ENCODE measurements around the gene BTNL8.

Gene BTNL8

GRCh38 chr5:180910735-180911134 lies 11.8 kb downstream of the BTNL8 start:
- no peaks in the 10 kb centered on the region for H3K27me3 ChIP-seq (ENCODE audit: control insufficient read depth, low read length)

GRCh38 chr5:180914646-180915045 lies 15.7 kb downstream of the BTNL8 start:
- Histone ChIP-seq H3K27ac (ENCODE audit: low read depth, low read length) (no peak overlapping the region), H4K20me1 (ENCODE audit: control insufficient read depth, insufficient read depth, low read depth, low read length) (no peaks in the 10 kb centered on the region), H3K9me2 (replicated peaks; ENCODE audit: control insufficient read depth, low read length) (no peaks in the 10 kb centered on the region), H3K36me3 (ENCODE audit: control insufficient read depth, low read length) (no peaks in the 10 kb centered on the region), H3K4me1 (ENCODE audit: control insufficient read depth, low read length) (no peaks in the 10 kb centered on the region), H3K4me3 (ENCODE audit: low read length) (no peak overlapping the region), H3F3A (ENCODE audit: control insufficient read depth, insufficient read depth) (no peaks in the 10 kb centered on the region), H3K27me3 (ENCODE audit: control insufficient read depth, low read length) (no peaks in the 10 kb centered on the region), H3K9me3 (ENCODE audit: control insufficient read depth, insufficient read depth, low read length) (no peaks in the 10 kb centered on the region), H3K79me2 (ENCODE audit: control insufficient read depth, low read length) (no peaks in the 10 kb centered on the region), H3K4me2 (ENCODE audit: low read length) (no peak overlapping the region)
- TF ChIP-seq CTCF (IDR thresholded peaks at IDR 0.05; ENCODE audit: low read depth, low read length, poor library complexity, severe bottlenecking) (no peak), EZH2phosphoT487 (IDR thresholded peaks at IDR 0.05; ENCODE audit: borderline replicate concordance, low read length) (no peak)

More at GRCh38 chr5:180910735-180911134, 11.8 kb downstream of the BTNL8 start:
- no peak overlapping the region for H3K4me2 ChIP-seq (ENCODE audit: low read length)
- no peaks in the 10 kb centered on the region for H3K79me2 ChIP-seq (ENCODE audit: control insufficient read depth, low read length)
- no peak overlapping the region for H3K4me3 ChIP-seq (ENCODE audit: low read length)
- H3K36me3 ChIP-seq (ENCODE audit: control insufficient read depth, low read length): no peaks in the 10 kb centered on the region
- TF ChIP-seq CTCF (IDR thresholded peaks at IDR 0.05; ENCODE audit: low read depth, low read length, poor library complexity, severe bottlenecking) (no peak), EZH2phosphoT487 (IDR thresholded peaks at IDR 0.05; ENCODE audit: borderline replicate concordance, low read length) (no peak)
- no peaks in the 10 kb centered on the region for H3K9me3 ChIP-seq (ENCODE audit: control insufficient read depth, insufficient read depth, low read length)
- no peaks in the 10 kb centered on the region for H3K4me1 ChIP-seq (ENCODE audit: control insufficient read depth, low read length)
- H3K9me2 ChIP-seq (replicated peaks; ENCODE audit: control insufficient read depth, low read length): no peaks in the 10 kb centered on the region
- no peak overlapping the region for H3K27ac ChIP-seq (ENCODE audit: low read depth, low read length)
- H3F3A ChIP-seq (ENCODE audit: control insufficient read depth, insufficient read depth): no peaks in the 10 kb centered on the region
- H4K20me1 ChIP-seq (ENCODE audit: control insufficient read depth, insufficient read depth, low read depth, low read length): no peaks in the 10 kb centered on the region

GRCh38 chr5:180915924-180916323 lies 17.0 kb downstream of the BTNL8 start:
- Histone ChIP-seq H3F3A (ENCODE audit: control insufficient read depth, insufficient read depth) (no peaks in the 10 kb centered on the region), H3K4me1 (ENCODE audit: control insufficient read depth, low read length) (no peaks in the 10 kb centered on the region), H3K27me3 (ENCODE audit: control insufficient read depth, low read length) (no peaks in the 10 kb centered on the region), H3K4me2 (ENCODE audit: low read length) (no peak overlapping the region), H4K20me1 (ENCODE audit: control insufficient read depth, insufficient read depth, low read depth, low read length) (no peaks in the 10 kb centered on the region), H3K9me2 (replicated peaks; ENCODE audit: control insufficient read depth, low read length) (no peaks in the 10 kb centered on the region), H3K4me3 (ENCODE audit: low read length) (no peak overlapping the region), H3K27ac (ENCODE audit: low read depth, low read length) (no peak overlapping the region), H3K36me3 (ENCODE audit: control insufficient read depth, low read length) (no peaks in the 10 kb centered on the region), H3K9me3 (ENCODE audit: control insufficient read depth, insufficient read depth, low read length) (no peaks in the 10 kb centered on the region), H3K79me2 (ENCODE audit: control insufficient read depth, low read length) (no peaks in the 10 kb centered on the region)
- TF ChIP-seq CTCF (IDR thresholded peaks at IDR 0.05; ENCODE audit: low read depth, low read length, poor library complexity, severe bottlenecking) (no peak), EZH2phosphoT487 (IDR thresholded peaks at IDR 0.05; ENCODE audit: borderline replicate concordance, low read length) (no peak)
